GM12865 (cell line): ENCODE measurements around the gene SRRM2.

Source experiments
- DNase-seq: peaks from one replicate; pipeline ENCODE4 v3.0.0; 2010; ENCODE audit warnings: low read depth
- H3K4me3 ChIP-seq: 2 replicates; pipeline ENCODE4 v1.5.1; 2011; ENCODE audit warnings: mild to moderate bottlenecking, low read depth, low read length, control low read depth
- TF ChIP-seq, protein P1 (sequence below): IDR thresholded peaks from 2 replicates; pipeline ENCODE4 v1.5.1; 2011; ENCODE audit warnings: low read length, control low read depth, low read depth, inconsistent platforms; ENCODE audit not compliant: insufficient read depth; ENCODE audit errors: missing control alignments

SRRM2 gene

DNA sequence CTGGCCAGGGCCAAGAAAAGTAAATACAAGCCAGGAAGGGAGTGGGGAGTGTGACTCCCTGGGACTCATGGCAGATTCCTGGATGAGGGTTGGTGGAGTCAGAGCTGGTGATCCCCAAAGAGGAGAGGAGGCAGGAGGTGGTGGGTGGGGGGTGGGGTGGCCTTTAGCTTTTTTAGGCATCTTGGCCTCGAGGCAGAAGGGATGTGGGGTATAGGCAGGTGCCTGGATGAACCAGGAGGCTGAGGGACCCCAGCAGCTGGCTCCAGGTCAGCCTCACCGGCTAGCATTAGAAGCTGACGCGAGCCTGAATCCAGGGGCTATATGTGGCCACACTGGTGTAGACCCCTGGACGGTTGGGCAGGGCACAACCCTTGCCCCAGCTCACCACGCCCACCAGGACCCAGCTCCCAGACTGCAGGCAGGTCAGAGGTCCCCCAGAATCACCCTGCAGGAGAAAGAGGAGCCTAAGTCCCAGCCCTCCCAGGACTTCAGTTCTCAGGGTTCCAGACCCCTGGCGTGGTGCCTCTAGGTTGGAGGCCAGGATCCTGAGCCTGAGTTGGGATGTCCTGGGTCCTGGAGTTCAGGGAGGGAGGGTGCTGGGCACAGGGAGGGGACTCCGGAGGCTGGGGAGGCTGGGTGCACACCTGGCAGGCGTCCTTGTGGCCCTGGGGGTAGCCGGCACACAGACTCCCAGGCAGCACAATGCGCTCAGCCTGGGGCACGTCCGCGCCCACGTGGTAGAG lies 32.1 kb downstream of the SRRM2 start:
- DNase-seq: no peak
- TF ChIP-seq, protein P1, sequence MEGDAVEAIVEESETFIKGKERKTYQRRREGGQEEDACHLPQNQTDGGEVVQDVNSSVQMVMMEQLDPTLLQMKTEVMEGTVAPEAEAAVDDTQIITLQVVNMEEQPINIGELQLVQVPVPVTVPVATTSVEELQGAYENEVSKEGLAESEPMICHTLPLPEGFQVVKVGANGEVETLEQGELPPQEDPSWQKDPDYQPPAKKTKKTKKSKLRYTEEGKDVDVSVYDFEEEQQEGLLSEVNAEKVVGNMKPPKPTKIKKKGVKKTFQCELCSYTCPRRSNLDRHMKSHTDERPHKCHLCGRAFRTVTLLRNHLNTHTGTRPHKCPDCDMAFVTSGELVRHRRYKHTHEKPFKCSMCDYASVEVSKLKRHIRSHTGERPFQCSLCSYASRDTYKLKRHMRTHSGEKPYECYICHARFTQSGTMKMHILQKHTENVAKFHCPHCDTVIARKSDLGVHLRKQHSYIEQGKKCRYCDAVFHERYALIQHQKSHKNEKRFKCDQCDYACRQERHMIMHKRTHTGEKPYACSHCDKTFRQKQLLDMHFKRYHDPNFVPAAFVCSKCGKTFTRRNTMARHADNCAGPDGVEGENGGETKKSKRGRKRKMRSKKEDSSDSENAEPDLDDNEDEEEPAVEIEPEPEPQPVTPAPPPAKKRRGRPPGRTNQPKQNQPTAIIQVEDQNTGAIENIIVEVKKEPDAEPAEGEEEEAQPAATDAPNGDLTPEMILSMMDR: no peak
- no peak overlapping the region for H3K4me3 ChIP-seq

- no peak overlapping the region for H3K4me3 ChIP-seq
- TF ChIP-seq, protein P1: no peak
- DNase-seq: no peak
Measured at GRCh38 chr16:2785101-2785991, 32.9 kb downstream of the SRRM2 start.

DNA sequence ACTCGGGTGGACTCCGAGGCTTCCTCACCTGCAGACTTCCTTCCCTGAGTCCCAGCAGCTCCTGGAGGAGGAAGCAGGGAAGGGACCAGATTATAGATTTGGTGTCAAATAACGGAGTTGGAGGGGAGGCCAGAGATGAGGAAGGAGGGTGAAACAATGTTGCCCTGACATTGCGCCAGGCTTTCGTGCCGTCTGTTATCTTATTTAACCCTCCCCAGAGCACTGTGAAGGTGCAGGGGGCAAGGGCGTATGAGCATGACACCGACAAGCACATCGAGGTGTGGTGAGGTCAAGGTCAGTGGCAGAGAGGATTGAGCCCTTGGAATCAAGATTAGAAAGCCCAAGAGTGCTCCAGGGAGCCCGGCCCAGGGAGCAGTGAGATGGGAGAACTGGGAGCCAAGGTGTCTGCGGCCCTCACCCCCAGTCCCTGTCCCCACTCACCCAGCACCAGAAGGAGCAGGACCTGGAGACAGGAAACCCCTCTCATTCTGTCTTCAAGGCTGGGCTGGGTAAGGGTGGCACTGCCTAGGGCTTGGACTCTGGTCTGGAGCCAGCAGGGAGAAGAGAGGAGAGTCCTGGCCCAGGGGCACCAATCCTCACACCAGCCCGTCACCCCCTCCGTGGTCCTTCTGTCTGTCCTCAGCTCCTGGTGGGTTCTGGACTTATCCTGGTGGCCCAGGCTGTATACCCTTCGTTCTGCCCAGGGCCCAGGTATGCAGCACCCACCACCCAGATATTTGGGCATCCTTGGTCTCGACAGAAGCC lies 33.8 kb downstream of the SRRM2 start:
- H3K4me3 ChIP-seq: no peak overlapping the region
- TF ChIP-seq, protein P1: no peak
- DNase-seq: no peak

DNA sequence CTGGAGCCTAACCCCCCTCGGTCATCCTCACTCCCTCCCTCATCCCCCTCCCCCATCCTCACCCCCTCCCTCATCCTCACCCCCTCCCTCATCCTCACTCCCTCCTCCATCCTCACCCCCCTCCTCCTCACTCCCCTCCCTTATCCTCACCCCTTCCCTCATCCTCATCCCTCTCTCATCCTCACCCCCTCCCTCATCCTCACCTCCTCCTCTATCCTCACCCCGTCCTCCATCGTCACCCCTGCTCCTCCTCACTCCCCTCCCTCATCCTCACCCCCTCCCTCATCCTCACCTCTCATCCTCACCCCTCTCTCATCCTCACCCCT lies 34.4 kb downstream of the SRRM2 start:
- TF ChIP-seq, protein P1: no peak
- H3K4me3 ChIP-seq: no peak overlapping the region
- DNase-seq: no peak

DNA sequence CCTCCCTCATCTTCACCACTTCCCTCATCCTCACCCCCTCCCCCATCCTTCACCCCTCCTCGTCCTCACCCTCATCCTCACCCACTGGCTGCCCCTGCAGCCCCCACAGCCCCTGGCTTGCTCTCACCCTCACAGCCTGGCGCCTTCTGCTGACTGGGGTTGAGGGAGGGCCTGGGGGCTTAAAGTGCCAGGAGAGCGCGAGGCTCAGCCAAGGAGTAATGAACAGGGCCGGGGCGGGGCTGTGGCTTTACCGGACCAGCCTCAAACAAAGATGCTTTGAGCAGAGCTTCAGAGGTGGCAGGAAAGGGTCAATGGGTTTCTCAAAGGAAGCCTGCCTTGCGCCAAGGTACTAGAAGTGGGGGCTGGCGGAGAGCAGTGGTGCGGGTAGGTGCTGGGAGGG lies 35.0 kb downstream of the SRRM2 start, which contains the start of gene PRSS33:
Gene PRSS33, minus strand, starts transcription at position 155 of the 400 bp plus-strand sequence. CDS start 1,013 bp downstream, outside the sequence.
- DNase-seq: no peak
- TF ChIP-seq, protein P1: no peak
- no peak within 1 kb of the TSS for H3K4me3 ChIP-seq

DNA sequence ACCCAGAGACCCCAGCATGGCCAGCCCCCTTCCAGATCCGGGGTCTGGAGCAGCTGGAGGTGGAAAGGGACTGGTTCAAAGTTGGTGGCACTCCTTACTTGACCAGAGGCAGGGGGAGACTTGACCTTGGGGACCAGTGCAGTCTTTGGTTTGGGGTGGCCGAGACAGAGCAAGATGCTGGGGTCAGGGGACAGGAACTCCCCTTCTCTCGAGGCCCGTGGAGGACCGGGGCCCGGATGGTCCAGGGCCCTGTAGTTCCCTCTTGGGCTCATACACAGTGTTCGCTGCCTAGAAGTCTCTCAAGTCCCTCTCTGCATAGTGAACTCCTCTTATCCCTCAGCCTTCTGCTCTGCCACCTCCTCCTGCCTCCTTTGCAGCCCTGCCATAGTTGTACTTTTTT lies 35.5 kb downstream of the SRRM2 start:
- DNase-seq: no peak
- H3K4me3 ChIP-seq: no peak overlapping the region
- TF ChIP-seq, protein P1: no peak
